ENCODE results near the gene GLT6D1.

GLT6D1 gene

DNA sequence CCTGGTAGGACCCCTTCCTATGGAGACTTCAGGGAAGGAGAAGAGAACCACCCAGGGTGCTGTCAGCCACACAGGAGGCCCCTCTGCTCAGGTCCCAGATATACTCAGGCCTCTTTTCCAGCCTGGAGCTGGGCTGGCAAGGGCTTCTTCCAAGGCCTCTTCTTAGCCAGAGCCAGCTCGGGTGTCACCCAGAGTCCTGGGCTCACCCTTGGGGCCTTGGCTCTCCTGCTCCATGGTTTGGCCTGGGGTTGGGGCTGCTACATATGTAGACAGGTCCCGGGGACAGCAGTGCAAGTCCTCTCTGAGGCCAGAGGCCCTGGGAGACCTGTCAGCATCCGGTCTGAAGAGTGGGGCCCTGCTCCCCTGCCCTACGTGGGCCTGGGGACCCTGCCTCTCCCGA lies 55.0 kb downstream of the GLT6D1 start:
- DNase-seq (ENCODE audit: low read depth), result no peak

DNA sequence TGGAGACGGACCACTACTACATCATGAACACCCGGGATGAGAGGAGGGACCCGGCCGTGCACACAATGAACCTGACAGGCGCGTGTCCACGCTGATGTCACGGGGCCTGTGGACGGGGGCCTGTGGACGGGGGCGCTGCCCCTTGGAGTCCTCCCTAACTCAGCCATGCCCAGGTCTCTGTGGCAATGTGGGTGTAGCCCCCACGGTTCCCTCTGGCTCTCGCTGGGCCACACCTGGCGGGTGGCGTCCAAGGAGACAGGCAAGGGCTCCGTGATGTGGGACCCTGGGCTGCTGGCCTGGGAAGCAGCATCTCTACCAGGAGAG lies 55.7 kb downstream of the GLT6D1 start:
- no peak for DNase-seq (ENCODE audit: low read depth)

DNA sequence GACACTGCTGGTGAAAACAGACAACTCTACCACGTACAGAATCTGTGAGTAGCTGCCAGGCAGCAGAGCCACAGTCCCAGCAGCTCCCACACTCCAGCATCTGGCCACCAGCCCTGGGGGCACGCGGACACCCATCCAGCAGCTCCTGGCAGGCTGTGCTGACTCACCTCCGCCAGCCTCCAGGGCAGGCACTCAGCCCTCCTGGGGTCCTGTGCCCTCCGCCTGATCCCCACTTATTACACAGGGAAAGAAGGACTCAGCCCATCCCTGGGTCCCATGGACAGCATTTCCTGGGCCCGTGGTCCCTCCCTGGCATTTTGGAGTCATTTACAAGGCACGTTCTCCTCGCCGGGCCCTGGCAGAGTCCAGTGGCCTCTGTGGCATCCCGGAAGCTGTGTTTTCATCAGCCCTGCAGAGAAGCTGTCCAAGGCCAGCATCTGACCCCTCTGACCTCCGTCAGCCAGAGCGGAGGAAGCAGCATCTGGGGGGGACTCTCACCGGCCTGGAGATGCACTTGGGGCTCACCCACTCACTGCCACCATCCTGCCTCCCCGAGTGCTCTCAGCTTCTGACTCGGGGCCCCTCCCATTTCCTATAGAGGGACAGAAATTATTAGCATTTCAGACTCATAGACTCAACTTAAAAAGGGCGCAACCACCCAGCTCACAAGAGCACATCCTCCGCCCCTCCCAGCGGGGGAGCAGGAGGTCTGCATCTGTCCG lies 56.2 kb downstream of the GLT6D1 start:
- DNase-seq (ENCODE audit: low read depth), result no peak

- DNase-seq (ENCODE audit: low read depth), result no peak
Observed at GRCh38 chr9:135582541-135582940, 56.8 kb downstream of the GLT6D1 start.

DNA sequence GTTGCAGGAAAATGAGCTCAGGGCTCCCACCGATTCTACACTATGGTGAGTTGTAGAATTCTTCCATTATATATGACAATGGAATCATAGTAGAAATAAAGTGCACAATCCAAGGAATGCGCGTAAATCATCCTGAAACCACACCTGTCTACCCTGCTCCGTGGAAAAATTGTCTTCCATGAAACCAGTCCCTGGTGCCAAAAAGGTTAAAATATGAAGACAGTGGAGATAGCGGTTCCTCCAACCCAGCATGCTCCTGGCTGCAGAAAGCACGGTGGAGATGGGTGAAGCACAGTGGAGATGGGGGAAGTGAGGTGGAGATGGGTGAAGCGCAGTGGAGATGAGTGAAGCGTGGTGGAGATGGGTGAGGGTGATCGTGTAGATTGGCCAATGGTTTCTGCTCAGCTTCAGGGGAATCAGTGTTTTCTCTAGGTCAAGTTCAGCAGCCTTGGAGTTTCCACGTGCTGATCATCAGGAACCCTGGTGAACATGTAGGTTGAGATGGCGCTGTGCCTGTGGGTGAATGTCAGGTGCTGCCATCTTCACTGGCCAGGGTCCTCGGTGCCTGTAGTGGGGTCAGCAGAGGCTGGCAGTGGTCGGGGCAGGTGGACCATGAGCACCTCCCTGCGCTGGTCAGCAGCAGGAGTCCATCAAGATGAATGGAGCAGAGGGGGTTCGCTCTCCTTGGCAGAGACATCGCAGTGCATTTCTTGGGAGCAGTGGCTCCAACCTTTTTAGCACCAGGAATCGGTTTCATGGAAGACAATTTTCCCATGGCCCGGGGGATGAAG lies 57.5 kb downstream of the GLT6D1 start:
- no peak for DNase-seq (ENCODE audit: low read depth)

GRCh38 chr9:135580664-135581380 lies 58.5 kb downstream of the GLT6D1 start:
- no peak for DNase-seq (ENCODE audit: low read depth)

- no peak for DNase-seq (ENCODE audit: low read depth)
Observed at GRCh38 chr9:135579889-135580660, 59.3 kb downstream of the GLT6D1 start.

DNA sequence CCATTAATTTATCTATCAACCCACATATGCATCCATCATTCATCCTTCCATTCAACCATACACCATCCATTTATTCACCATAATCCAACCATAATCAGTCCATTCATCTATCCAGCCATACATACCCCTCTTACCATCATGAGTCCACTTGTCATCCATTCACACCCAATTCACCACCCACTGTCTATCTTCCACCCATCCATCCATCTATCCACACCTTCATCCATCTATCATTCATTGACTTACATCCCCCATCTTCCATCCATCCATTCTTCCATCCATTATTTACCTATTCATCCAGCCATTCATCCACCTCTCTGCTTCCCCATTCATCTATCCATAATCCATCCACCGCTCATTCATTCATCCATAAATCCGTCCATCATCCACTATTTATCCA lies 60.0 kb downstream of the GLT6D1 start:
- DNase-seq (ENCODE audit: low read depth), result no peak

- DNase-seq (ENCODE audit: low read depth), result no peak
Observed at GRCh38 chr9:135577256-135577655, 62.1 kb downstream of the GLT6D1 start.

DNA sequence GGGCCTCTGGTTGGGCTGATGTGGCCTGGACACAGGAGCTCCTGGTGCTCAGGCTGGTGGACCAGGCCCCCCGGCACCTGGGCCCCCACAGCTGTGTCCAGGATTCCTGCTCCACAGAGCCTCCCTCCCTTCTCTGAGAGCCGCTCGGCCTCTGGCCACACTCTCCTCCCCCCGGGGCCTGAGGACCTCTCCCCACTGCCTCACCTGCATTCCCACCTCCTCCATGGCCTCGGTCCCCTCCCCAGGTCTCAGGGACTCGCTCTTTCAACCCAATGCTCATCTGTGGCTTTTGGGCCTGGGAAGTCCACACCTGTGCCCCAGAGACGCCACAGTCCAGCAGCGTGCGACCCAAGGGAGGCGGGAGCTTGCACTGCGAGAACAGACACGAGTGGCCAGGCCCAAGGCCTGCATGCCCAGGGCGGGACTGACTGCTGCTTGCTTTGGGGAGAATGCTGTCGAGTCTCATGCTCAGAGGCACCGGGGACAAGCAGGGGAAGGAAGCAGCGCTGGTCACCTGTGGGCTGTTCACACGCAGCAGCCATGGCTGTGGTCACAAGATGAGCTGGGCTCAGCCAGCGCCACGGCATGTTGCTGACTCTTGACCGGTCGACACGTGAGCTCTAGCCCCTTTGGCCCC lies 63.2 kb downstream of the GLT6D1 start:
- no peak for DNase-seq (ENCODE audit: low read depth)

GRCh38 chr9:135574943-135575342 lies 64.4 kb downstream of the GLT6D1 start:
- no peak for DNase-seq (ENCODE audit: low read depth)

GRCh38 chr9:135574331-135574730 lies 65.0 kb downstream of the GLT6D1 start:
- DNase-seq (ENCODE audit: low read depth), result no peak
